ENCODE results near the gene PSME3. TPM values are rescaled to one million over a fixed set of nuclear protein-coding genes. Genes with fewer than 3 reads are reported as not detected.

PSME3 gene
- total RNA-seq, 1 donor from 2014 or later, result 116 TPM

GRCh38 chr17:42893359-42893758 lies 60.2 kb downstream of the PSME3 start:
- Mint-ChIP-seq H3K27ac (peak overlapping the region; percentile 31), H3K4me3 (no peak overlapping the region), H3K4me1 (ENCODE audit: unreplicated experiment) (peaks cover 15% of the 10 kb centered on the region), H3K9me3 (no peaks in the 10 kb centered on the region), H3K36me3 (no peaks in the 10 kb centered on the region), H3K27me3 (peaks cover 14% of the 10 kb centered on the region)
- TF ChIP-seq CTCF (conservative IDR thresholded peaks at IDR 0.05), result no peak
- no peak for DNase-seq (ENCODE audit: extremely low spot score, unreplicated experiment)

Small RNA genes lying within 50 kb of the gene (microRNA-seq; reads per million reads assigned to microRNA genes)
- 0.83 reads per million for gene MIR6781

Other genes with a start within 250 kb of the PSME3 start
- 62.9 and 82.6 TPM in 2 replicates for gene RETREG3, start 224.0 kb upstream of the PSME3 start, total RNA-seq (ENCODE audit: low replicate concordance)
- gene TUBG1, start 223.7 kb upstream of the PSME3 start, total RNA-seq (ENCODE audit: low replicate concordance), result 44.7 and 63.2 TPM in 2 replicates
- 18.0 and 24.4 TPM in 2 replicates for gene TUBG2, start 174.1 kb upstream of the PSME3 start, total RNA-seq (ENCODE audit: low replicate concordance)
- gene PLEKHH3, start 156.4 kb upstream of the PSME3 start, total RNA-seq (ENCODE audit: low replicate concordance), result 29.1 and 60.5 TPM in 2 replicates
- gene CCR10, start 151.6 kb upstream of the PSME3 start, total RNA-seq (ENCODE audit: low replicate concordance), result 1.2 TPM in 1 of 2 replicates, not detected in the other
- 1.00 and 17.8 TPM in 2 replicates for gene CNTNAP1, start 150.9 kb upstream of the PSME3 start, total RNA-seq (ENCODE audit: low replicate concordance)
- gene EZH1, start 88.4 kb upstream of the PSME3 start, total RNA-seq (ENCODE audit: low replicate concordance), result 30.6 and 37.6 TPM in 2 replicates
- gene RAMP2, start 72.2 kb upstream of the PSME3 start, total RNA-seq (ENCODE audit: low replicate concordance), result 1.5 and 8.3 TPM in 2 replicates
- gene VPS25, start 59.9 kb upstream of the PSME3 start, total RNA-seq (ENCODE audit: low replicate concordance), result 86.9 and 103 TPM in 2 replicates
- gene WNK4, start 52.8 kb upstream of the PSME3 start, total RNA-seq (ENCODE audit: low replicate concordance), result 2.7 and 4.2 TPM in 2 replicates
- gene COA3, start 34.7 kb upstream of the PSME3 start, total RNA-seq (ENCODE audit: low replicate concordance), result 82.2 and 93.9 TPM in 2 replicates
- gene CNTD1, start 34.5 kb upstream of the PSME3 start, total RNA-seq (ENCODE audit: low replicate concordance), result 0.46 TPM in 1 of 2 replicates, not detected in the other
- gene BECN1, start 9.1 kb upstream of the PSME3 start, total RNA-seq (ENCODE audit: low replicate concordance), result 62.5 and 72.1 TPM in 2 replicates
- gene AOC2, start 11.2 kb downstream of the PSME3 start, total RNA-seq (ENCODE audit: low replicate concordance), result 2.7 and 3.4 TPM in 2 replicates
- 1.5 and 2.4 TPM in 2 replicates for gene AOC3, start 17.8 kb downstream of the PSME3 start, total RNA-seq (ENCODE audit: low replicate concordance)
- 1.5 and 2.9 TPM in 2 replicates for gene G6PC1, start 67.4 kb downstream of the PSME3 start, total RNA-seq (ENCODE audit: low replicate concordance)
- gene AARSD1, start 131.1 kb downstream of the PSME3 start, total RNA-seq (ENCODE audit: low replicate concordance), result 37.0 and 60.0 TPM in 2 replicates
- 1.0 and 1.5 TPM in 2 replicates for gene PTGES3L, start 146.7 kb downstream of the PSME3 start, total RNA-seq (ENCODE audit: low replicate concordance)
- 18.2 and 19.7 TPM in 2 replicates for gene RUNDC1, start 147.2 kb downstream of the PSME3 start, total RNA-seq (ENCODE audit: low replicate concordance)
- gene RPL27, start 165.0 kb downstream of the PSME3 start, total RNA-seq (ENCODE audit: low replicate concordance), result 1,148 and 1,194 TPM in 2 replicates
- gene IFI35, start 173.4 kb downstream of the PSME3 start, total RNA-seq (ENCODE audit: low replicate concordance), result 6.6 and 8.8 TPM in 2 replicates
- gene VAT1, start 189.0 kb downstream of the PSME3 start, total RNA-seq (ENCODE audit: low replicate concordance), result 167 and 274 TPM in 2 replicates
- gene RND2, start 191.8 kb downstream of the PSME3 start, total RNA-seq (ENCODE audit: low replicate concordance), result 3.3 and 7.1 TPM in 2 replicates